Motor neuron (in vitro differentiated cells): ENCODE results near the gene LST1. TPM values are rescaled to one million over a fixed set of nuclear protein-coding genes. Genes with fewer than 3 reads are reported as not detected.

ENCODE experiments used
- ATAC-seq, 8 experiments: fragments of 200-7000 bp; cut with Tn5 transposase; replicated peaks in 6 of 8; 2 replicates each; pipeline ENCODE4 v1.8.0; 2021; ENCODE audit warnings: mild to moderate bottlenecking in 8 of 8, moderate library complexity in 8 of 8
- H3K27ac ChIP-seq, 2 donors: fragments of 250-450 bp; sonication (Bioruptor Pico); 2 replicates each; pipeline ENCODE4 v1.9.0; 2021; ENCODE audit warnings: antibody characterized with exemption in 2 of 2, mild to moderate bottlenecking in 2 of 2, moderate library complexity in 1 of 2
- H3K4me1 ChIP-seq, 2 donors: fragments of 250-450 bp; sonication (Bioruptor Pico); replicated peaks in 1 of 2; 2 replicates each; pipeline ENCODE4 v1.6.1; 2021; ENCODE audit warnings: antibody characterized with exemption in 2 of 2, mild to moderate bottlenecking in 2 of 2, moderate library complexity in 1 of 2
- H3K4me3 ChIP-seq, 5 donors: fragments of 250-450 bp; sonication (Bioruptor Pico); 2 replicates each; pipeline ENCODE4 v1.9.0; 2021; ENCODE audit warnings: antibody characterized with exemption in 5 of 5, mild to moderate bottlenecking in 5 of 5, moderate library complexity in 4 of 5
- WGBS, 10 experiments: fragments of 450-650 bp; shearing (Covaris generic); methylation state at CpG; one replicate each; pipeline ENCODE4 v1.0.0; 2022; 5-methylcytosine and 5-hydroxymethylcytosine counted together
- in situ Hi-C, 9 experiments: fragments of 400-800 bp; cut with MboI; loops; one replicate each; pipeline ENCODE4 v1.15.0; 2021; ENCODE audit warnings: low sequenced_read_pairs in 9 of 9, low pct_unique_long_range_greater_than_20kb in 2 of 9; ENCODE audit not compliant: unreplicated experiment in 9 of 9
- total RNA-seq, 8 experiments: library from RNA; unstranded; fragments of 300-600 nt; gene quantifications; 2 replicates each; pipeline versions ENCODE4 v1.2.3 to v1.2.4, GENCODE V29; 2022

LST1 gene
- 1 to 10 TPM in 2 of 8 experiments, under 1 TPM in 5, not detected in 1; 0.21 to 2.6 (median 0.63) TPM for total RNA-seq

DNA sequence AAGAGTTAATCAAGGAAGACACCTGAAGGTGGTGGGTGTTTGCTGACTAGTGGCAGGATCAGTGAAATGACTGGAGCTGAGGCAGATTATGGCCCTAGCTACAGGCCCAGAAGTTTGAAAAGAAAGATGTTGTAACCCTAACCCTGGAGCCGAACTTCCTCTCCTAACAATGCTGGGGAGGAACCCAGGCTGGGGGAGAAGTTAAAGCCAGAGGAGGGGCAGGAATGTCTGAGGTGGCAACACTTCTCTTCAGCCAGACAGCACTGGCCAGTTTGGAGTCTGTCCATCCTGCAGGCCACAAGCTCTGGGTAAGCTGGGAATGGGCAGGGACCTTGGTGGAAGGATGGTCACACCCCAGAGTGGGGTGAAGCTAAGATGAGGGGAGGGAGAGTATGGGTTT lies at the start of gene LST1:
Gene LST1, plus strand, starts transcription at position 270 of the 400 bp plus-strand sequence. CDS start 1,023 bp downstream, outside the sequence.
- H3K4me1 ChIP-seq = peaks cover 3 to 6% of the 10 kb centered on the region in 2 donors
- 63 to 80% (median 67%) methylated on average over 1 of the region's 1 CpG; no CpG with 5 or more reads in 7 of the 10 experiments for WGBS, 10 experiments
- in situ Hi-C loops = no loop called here
- H3K27ac ChIP-seq = no peak within 1 kb of the TSS
- ATAC-seq = peak in 1 of 8 experiments; percentile 12
- no peak within 1 kb of the TSS for H3K4me3 ChIP-seq

DNA sequence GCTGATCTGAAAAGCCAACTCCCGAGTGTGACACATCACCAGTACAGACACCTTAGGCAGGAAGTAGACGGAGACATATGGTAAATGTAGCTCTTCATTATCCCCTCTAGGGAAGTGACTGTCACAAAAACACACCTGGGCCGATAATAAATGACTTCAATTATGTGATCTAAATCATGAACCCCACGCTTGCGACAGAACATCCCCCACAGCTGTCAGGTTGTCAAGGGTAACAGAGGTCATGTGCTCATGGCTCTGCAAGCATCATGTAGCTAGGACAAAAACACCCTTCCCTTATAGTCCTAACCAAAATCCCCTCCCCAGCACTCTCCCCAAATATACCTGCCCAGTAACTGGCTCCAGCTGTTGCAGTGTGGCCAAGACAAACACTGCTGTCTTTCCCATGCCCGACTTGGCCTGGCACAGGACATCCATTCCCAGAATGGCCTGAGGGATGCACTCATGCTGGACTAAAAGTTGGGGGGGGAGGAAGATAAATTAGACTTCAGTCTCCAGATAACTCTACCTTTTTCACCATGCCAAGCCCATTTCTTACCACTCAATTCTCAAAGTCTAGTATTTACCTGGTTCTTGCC lies 47.2 kb upstream of the LST1 start:
- Histone ChIP-seq H3K27ac (no peak overlapping the region), H3K4me1 (peaks cover 22 to 24% of the 10 kb centered on the region in 2 donors), H3K4me3 (no peak overlapping the region)
- ATAC-seq = no peak
- WGBS, 10 experiments = 45 to 97% (median 81%) methylated on average over 2 to 5 of the region's 6 CpGs; no CpG with 5 or more reads in 3 of the 10 experiments
- in situ Hi-C loops = loop anchor here in 1 of 9 experiments (25.0 kb wide), 1 partner anchor 648 kb away; the partner anchor contains the start of genes AGER, AGPAT1, GPSM3 and PBX2

DNA sequence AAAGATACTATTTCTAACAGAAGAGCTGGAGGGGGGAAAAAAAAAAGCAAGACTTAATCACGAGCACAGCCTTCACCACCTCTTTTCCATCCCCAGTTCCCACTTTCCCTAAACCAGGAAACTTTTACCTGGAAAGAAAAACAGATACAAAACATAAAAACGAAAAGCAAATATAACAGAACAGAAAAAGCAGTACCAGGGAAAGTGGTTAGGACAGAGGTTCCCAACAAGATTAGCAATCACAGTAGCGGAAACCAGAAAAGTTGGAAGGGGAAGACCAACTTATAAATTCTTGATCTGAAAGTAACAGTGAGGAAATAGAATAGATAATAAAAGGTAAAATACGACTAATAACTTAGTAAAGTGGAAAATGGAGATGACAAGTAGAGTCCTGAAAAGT lies 45.4 kb upstream of the LST1 start:
- ATAC-seq = no peak
- 0 to 21% (median 8%) methylated on average over 2 to 4 of the region's 4 CpGs for WGBS, 10 experiments
- peaks cover 22 to 27% of the 10 kb centered on the region in 2 donors for H3K4me1 ChIP-seq
- H3K4me3 ChIP-seq = peak overlapping the region; percentile 53 to 91 (median 69)
- in situ Hi-C loops = loop anchor here in 3 of 9 experiments (10.0 to 25.0 kb wide), 2 partner anchors 54 to 647 kb away; partner anchors contain the start of genes NCR3 (in 2 of the 3), AGER (in 1 of the 3), AGPAT1 (in 1 of the 3) and GPSM3 (in 1 of the 3)
- peak overlapping the region in 1 of 2 donors; percentile 95 for H3K27ac ChIP-seq

DNA sequence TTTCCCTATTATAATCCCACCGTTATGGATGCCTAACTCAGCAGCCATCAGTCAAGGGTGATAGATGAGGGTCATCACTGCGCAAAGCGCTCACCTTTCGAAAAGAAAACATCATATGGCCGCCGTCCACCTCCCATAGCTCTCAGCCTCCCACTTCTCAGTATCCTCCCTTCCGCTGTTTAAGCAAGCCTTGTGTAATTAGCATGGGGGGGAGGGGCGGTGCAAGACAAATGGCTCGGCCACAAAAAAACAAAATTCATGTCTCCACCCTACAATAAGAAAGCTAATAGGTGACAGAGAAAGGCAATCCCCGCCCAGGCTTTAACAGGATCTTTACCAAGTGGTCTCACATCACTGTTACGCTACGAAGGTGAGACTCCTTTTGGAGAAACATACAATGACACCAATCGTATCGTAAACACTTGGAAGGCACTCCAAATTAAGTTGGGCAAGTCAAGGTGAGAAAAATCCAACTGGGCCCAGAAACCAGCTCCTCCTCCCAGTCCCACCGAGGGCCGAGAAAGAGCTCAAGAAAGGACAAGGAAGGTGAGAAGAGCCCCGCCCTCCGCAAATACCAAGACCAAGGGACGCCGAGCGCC lies 44.9 kb upstream of the LST1 start:
- H3K4me3 ChIP-seq = peak overlapping the region; percentile 53 to 91 (median 69)
- in situ Hi-C loops = loop anchor here in 3 of 9 experiments (10.0 to 25.0 kb wide), 2 partner anchors 54 to 646 kb away; partner anchors contain the start of genes NCR3 (in 2 of the 3), AGER (in 1 of the 3), AGPAT1 (in 1 of the 3) and GPSM3 (in 1 of the 3)
- H3K4me1 ChIP-seq = peaks cover 22 to 29% of the 10 kb centered on the region in 2 donors
- peak overlapping the region; percentile 87 to 95 for H3K27ac ChIP-seq
- WGBS, 10 experiments = 0 to 5% (median 1%) methylated on average over 1 to 15 of the region's 21 CpGs
- ATAC-seq = peak in 3 of 8 experiments; percentile 20 to 42 (median 33)

DNA sequence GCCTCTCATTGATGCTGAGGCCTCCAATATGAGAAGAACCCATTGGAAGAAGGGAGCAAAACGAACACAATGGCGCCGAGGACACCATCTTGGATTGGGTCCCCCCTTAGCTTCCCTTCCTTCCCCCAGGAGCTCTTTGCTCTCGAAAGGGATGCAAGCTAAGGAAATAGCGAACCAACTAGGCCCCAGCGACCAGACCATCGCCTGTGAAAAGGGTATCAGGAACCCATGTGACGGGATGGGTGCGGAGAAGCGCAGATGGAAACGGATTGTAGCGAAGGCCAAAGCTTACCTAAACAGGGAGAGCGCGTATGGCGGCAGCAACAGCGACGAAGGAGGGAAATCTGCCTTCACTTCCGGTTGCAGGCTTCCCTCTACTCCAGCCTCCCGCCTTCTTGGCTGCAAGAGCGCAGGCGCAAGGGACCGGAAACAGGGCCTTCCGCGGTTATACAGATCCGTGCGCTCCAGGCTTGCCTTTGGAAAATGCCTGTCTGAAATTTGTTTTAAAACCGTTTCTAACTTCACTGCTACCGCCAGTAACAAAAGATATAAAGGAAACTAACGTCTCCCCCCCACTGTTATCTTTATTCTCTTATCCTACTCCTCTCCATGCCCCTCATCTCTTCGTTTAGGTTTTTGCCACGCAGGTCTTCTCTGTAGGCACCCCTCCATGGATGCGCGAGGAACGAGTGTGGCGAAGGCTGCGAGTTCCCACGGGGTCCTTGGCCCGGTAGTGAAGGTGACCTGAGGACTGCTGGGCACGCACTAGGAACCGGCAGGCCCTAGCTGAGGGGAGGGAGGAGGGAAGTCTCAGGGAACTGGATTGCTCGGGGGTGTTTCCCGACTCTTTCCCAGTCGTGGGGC lies 44.2 kb upstream of the LST1 start, which contains the start of gene DDX39B:
Gene DDX39B, minus strand, starts transcription at position 346 of the 864 bp plus-strand sequence. CDS start 1,471 bp downstream, outside the sequence.
- H3K27ac ChIP-seq = peak within 1 kb of the TSS; percentile 87 to 95
- peak; percentile 70 to 83 (median 76) for ATAC-seq
- peak within 1 kb of the TSS; percentile 53 to 91 (median 69) for H3K4me3 ChIP-seq
- 0 to 4% (median 0%) methylated on average over 3 to 31 of the region's 43 CpGs for WGBS, 10 experiments
- H3K4me1 ChIP-seq = peaks cover 22 to 29% of the 10 kb centered on the region in 2 donors
- in situ Hi-C loops = loop anchor here in 3 of 9 experiments (10.0 to 25.0 kb wide), 2 partner anchors 53 to 645 kb away; partner anchors contain the start of genes NCR3 (in 2 of the 3), AGER (in 1 of the 3), AGPAT1 (in 1 of the 3) and GPSM3 (in 1 of the 3)

DNA sequence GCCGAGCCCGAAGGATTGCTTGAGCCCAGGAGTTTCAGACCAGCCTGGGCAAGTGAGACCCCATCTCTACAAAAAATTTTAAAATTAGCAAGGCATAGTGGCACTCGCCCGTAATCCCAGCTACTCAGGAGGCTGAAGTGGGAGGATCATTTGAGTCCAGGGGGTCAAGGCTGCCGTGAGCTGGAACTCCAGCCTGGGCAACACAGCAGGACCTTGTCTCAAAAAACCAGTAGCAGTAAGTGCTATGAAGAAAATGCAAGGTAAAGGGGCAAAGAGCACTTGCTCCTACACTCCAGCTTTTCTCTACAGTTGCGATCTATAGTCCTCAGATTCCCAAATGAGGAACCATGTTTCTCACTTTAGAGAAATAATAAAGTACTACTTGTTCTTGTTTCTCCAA lies 42.4 kb upstream of the LST1 start:
- Histone ChIP-seq H3K4me3 (no peak overlapping the region), H3K4me1 (peaks cover 29 to 35% of the 10 kb centered on the region in 2 donors), H3K27ac (no peak overlapping the region)
- WGBS, 10 experiments = 58 to 100% (median 92%) methylated on average over 2 to 6 of the region's 6 CpGs; no CpG with 5 or more reads in 2 of the 10 experiments
- in situ Hi-C loops = loop anchor here in 3 of 9 experiments (10.0 to 25.0 kb wide), 2 partner anchors 51 to 644 kb away; partner anchors contain the start of genes NCR3 (in 2 of the 3), AGER (in 1 of the 3), AGPAT1 (in 1 of the 3) and GPSM3 (in 1 of the 3)
- no peak for ATAC-seq

DNA sequence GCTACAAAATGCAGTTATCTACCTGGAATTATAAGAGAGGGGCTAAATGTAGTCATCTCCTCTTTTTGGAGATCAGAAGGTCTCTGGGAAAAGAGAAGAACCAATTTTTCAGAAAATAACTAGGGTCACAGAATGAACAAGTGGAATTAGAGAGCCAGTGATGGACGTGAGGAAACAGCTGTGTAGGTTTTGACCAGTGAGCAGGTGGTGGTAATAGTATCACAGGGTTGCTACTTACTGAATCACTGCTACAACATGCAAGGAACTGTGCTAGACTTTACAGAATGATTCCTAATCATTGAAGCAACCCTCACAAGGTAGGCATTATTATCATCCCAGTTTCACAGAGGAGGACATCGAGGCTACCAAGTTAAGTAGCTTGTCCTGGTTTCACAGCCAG lies 41.4 kb upstream of the LST1 start:
- in situ Hi-C loops = loop anchor here in 3 of 9 experiments (10.0 to 25.0 kb wide), 2 partner anchors 50 to 643 kb away; partner anchors contain the start of genes NCR3 (in 2 of the 3), AGER (in 1 of the 3), AGPAT1 (in 1 of the 3) and GPSM3 (in 1 of the 3)
- WGBS, 10 experiments = 20 to 100% (median 73%) methylated on average over 1 of the region's 2 CpGs; no CpG with 5 or more reads in 2 of the 10 experiments
- Histone ChIP-seq H3K4me1 (peaks cover 21 to 26% of the 10 kb centered on the region in 2 donors), H3K27ac (no peak overlapping the region), H3K4me3 (no peak overlapping the region)
- ATAC-seq = no peak

DNA sequence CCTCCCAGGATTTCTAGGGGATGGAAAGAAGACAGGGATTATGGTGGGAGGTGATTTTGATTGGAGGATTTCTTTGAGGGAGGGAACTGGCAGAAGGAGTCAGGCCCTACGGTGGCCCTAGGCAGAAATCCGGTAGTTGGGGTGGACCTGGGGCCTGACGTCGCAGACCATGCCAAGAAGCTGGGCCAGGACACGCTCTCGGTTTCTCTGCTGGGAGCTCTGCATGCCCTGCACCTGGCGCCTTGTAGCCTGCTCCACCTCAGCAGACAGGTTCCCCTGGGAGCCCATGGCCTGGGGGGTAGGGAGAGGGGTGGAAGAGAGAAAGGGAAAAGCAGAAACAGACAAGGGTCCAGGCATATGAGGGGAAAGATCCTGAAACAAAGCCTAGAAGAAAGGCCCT lies 40.8 kb upstream of the LST1 start:
- WGBS, 10 experiments = 30 to 83% (median 60%) methylated on average over 1 to 7 of the region's 7 CpGs; no CpG with 5 or more reads in 5 of the 10 experiments
- no peak overlapping the region for H3K27ac ChIP-seq
- peak overlapping the region; percentile 46 to 78 (median 67) for H3K4me3 ChIP-seq
- peaks cover 15 to 20% of the 10 kb centered on the region in 2 donors for H3K4me1 ChIP-seq
- in situ Hi-C loops = loop anchor here in 3 of 9 experiments (10.0 to 25.0 kb wide), 2 partner anchors 50 to 642 kb away; partner anchors contain the start of genes NCR3 (in 2 of the 3), AGER (in 1 of the 3), AGPAT1 (in 1 of the 3) and GPSM3 (in 1 of the 3)
- no peak for ATAC-seq

DNA sequence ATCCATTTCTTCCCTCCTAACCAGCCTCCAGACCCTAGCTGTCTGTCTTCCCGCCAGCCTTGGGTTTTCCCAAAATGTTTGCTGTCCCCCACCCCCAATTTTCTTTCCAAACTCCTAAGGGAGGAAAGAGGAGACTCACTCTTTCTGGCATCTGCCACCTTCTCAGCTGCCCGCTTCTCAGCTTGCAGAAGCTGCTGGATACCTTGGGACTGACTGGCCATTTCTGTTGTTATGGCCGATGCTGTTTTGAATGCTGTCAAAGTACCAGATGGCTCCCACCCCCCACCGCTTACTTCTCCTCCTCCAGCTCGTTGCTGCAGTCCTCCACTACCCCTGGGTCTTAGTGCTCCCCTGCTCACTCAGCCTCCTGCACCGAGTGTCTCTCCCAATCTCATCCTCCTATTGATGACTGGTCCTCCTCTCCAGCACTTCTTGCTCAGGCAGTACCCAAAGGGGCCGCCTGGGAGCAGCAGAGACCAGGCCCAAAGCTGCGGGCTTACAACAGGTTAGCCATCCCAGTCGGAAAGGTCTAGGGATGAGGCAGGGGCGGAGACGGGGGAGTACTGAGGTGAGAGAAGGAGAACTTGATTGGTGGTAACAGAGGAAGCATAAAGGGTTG lies 39.6 kb upstream of the LST1 start, which contains the start of gene ATP6V1G2:
Gene ATP6V1G2, minus strand, starts transcription at position 270 of the 619 bp plus-strand sequence. Its CDS starts 49 bp downstream, at position 221.
- H3K4me1 ChIP-seq = peaks cover 12 to 19% of the 10 kb centered on the region in 2 donors
- H3K4me3 ChIP-seq = peak within 1 kb of the TSS; percentile 46 to 78 (median 67)
- 0 to 21% (median 0%) methylated on average over 2 to 8 of the region's 11 CpGs; no CpG with 5 or more reads in 2 of the 10 experiments for WGBS, 10 experiments
- in situ Hi-C loops = loop anchor here in 3 of 9 experiments (10.0 to 25.0 kb wide), 2 partner anchors 48 to 641 kb away; partner anchors contain the start of genes NCR3 (in 2 of the 3), AGER (in 1 of the 3), AGPAT1 (in 1 of the 3) and GPSM3 (in 1 of the 3)
- peak; percentile 45 to 88 (median 84) for ATAC-seq
- H3K27ac ChIP-seq = peak within 1 kb of the TSS; percentile 70 to 77

DNA sequence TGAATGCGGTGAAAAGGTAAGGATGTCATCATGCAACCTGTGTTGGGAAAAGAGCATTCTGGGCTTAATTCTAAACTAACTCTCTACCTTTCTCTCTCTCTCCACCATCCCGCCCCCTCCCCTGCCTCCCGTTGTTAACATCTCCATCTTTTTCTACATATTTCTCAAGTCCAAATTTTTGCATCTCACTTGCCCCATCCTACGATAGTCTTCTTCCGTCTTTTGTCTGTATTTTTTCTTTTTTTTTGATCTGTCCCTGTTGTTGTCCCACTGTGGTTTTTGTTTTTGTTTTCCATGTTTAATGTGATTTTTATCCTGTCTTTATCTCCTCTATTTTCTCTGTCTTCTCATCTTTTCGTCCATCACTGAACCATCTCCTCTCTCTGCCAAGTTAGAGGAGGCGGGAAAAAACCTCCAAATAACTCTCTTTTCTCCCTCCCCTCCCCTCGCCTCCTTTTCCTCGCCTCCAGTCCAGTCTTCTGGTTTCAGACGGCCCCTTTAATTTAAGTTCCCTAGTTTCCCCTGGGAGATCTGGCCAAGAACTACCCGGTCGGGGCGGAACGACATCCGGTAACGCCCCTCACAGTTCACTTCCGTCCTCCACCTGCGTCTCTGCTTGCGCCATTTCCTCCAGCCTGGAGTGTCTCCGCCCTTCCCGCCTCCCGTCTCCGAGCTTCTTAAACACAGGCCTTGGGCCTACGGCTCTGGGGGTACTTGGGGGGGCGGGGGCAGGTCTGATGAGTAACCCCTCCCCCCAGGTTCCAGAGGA lies 38.9 kb upstream of the LST1 start, which contains the start of gene NFKBIL1:
Gene NFKBIL1, plus strand, starts transcription at position 651 of the 769 bp plus-strand sequence. Its CDS starts 87 bp downstream, at position 738.
- WGBS, 10 experiments = 0 to 3% (median 0%) methylated on average over 6 to 15 of the region's 25 CpGs; no CpG with 5 or more reads in 1 of the 10 experiments
- peaks cover 12 to 19% of the 10 kb centered on the region in 2 donors for H3K4me1 ChIP-seq
- H3K27ac ChIP-seq = peak within 1 kb of the TSS; percentile 70 to 77
- peak; percentile 63 to 87 (median 72) for ATAC-seq
- in situ Hi-C loops = loop anchor here in 3 of 9 experiments (10.0 to 25.0 kb wide), 2 partner anchors 48 to 640 kb away; partner anchors contain the start of genes NCR3 (in 2 of the 3), AGER (in 1 of the 3), AGPAT1 (in 1 of the 3) and GPSM3 (in 1 of the 3)
- H3K4me3 ChIP-seq = peak within 1 kb of the TSS; percentile 46 to 78 (median 67)
